Measurements from ENCODE around the gene BANP.
"Not testable (repeated sequence)": the region's sequence is repeated elsewhere in the genome, so short reads cannot be mapped to it uniquely, and the experiment has no call there.

- TF ChIP-seq CTCF (IDR thresholded peaks at IDR 0.05; ENCODE audit: poor library complexity); EZH2 (IDR thresholded peaks at IDR 0.05; ENCODE audit: borderline replicate concordance): not testable (repeated sequence)
Observed at GRCh38 chr16:88053479-88053878, 102.2 kb downstream of the BANP start.
